Stimulated activated CD8-positive, alpha-beta memory T cell treated with anti-CD3 and anti-CD28 coated beads, Interleukin-15, amount 100 ng/mL, for 24 hours (primary cell): Measurements from ENCODE around the gene CHD1.

Experiments
- DNase-seq: peaks from one replicate; pipeline ENCODE4 v3.0.0-alpha.2; 2020; ENCODE audit warnings: low read depth

Gene CHD1

DNA sequence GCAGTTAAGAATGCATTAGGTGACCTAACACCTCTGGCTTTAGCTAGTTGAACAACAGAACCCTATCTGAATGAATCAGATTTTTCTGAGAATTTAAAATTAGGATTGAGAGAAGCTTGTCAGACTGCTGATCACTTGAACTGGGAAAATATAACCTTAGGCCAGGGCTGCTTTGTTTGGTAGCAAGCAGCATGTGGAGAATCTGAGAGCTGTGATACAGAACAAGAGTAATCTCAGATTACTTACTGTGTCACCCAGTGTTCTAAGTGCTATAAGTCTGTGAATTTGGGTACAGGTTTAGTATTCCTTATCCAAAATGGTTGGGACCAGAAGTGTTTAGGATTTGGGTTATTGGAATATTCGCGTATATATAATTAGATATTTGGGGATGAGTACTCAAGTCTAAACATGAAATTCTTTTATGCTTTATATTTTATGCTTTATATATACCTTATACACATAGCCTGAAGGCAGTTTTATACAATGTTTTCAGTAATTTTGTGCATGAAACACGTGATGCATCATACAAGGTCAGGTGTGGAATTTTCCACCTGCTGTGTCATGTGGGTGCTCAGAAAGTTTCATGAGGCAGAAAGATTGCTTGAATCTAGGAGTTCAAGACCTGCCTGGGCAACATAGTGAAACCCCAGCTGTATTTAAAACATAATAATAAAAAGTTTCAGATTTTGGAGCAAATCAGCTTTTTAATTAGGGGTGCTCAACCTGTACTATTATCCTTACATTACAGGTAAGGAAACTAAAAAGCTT, 8.3 kb upstream of the CHD1 start:
- DNase-seq, result no peak

DNA sequence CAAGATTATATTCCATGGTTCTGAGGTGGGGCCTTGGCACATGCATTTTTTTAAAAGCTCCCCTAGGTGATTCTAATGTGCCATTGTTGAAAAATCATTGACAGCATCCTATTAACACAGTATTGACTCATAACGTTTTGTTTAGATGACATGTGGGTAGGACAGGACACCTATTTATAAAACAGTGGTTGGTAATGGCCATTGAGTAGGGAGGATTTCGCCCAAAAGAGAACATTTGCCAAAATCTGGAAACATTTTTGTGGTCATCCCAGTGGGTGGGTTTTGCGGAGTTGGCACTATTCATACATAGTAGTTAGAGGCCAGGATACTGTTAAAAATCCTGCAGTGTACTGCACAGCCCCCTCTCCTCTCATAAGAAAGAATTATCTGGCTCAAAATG, 6.4 kb upstream of the CHD1 start:
- DNase-seq, result no peak

DNA sequence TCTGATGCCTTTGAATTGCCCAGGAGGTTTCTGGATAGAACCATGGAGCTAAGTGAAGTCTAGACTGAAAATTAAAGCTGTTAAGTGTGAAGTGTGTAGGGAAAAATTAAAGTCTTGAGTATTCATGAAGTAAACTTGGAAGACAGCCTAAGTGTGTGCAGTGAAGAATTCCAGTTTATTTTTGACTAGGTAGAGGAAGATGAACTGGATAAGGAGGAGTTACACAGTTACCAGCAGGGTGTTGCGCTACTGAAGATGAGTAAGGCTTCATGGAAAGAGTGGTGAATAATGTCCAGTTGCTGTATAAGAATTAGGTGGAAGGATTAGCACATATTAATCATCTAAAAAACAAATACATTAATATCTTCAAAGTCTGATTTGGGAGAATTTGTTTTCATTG, 5.7 kb upstream of the CHD1 start:
- no peak for DNase-seq

DNA sequence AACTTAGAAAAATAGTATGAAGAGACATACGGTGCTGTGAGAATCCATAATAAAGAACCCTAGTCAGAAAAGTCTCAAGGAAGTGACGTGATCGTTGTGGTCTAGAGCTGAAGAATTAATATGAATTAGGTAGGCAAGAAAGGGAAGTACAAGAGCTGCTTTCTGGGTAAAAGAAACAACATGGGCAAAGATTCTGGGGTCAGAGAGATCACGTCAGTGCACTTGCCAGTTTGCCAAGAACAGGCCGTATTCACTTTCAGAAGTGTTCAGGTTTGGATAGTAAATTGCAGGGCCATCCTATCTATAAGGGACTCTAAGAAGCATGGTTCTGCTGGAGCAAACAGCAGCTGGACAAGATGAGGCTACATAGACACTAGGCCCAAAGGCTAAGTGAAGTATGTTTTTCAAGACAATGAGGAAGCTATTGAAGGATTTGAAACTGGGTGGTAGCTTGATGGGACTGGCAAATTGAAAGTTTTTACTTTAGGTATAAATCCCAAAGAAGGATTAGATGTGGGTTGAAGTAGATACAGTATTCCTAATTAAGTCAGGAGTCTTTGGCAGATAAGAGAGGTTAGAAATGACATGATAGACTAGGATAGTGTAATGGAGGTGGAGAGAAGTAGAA, 4.8 kb upstream of the CHD1 start:
- DNase-seq, result no peak

DNA sequence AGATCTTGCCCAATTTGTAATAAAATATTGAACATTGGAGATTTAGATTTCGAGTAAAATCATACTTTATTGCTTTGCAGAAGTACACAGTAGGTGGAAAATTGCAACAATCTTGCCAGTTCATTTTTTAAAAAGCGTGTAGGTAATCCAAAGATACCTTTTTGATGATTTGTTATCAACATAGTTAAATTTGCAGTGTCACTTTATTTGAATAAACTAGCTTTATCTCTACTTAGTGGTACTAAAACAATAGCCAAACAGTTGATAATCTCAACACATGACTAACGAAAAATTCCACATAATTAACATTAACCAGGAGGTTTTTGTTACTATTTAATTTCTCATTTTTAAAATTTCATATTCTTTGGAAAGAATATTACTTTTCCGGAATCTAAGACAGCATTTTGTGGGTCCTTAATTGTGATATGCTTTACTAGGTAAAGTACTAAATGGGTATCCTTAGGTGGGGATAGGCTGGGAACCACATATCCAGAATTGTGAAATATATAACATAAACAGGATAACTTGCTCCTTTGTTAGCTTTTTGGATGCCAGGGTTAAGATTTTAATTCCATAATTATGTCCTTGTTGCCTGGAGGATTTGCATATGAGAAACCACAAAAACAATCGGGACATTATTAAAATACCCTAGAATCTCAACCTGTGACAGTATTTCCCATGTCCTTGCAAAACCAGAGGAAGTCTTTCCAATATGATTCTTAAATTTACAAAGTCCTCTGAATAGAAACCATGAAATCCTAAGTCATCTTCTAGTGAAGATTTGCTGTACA, 2.4 kb upstream of the CHD1 start:
- DNase-seq, result no peak

DNA sequence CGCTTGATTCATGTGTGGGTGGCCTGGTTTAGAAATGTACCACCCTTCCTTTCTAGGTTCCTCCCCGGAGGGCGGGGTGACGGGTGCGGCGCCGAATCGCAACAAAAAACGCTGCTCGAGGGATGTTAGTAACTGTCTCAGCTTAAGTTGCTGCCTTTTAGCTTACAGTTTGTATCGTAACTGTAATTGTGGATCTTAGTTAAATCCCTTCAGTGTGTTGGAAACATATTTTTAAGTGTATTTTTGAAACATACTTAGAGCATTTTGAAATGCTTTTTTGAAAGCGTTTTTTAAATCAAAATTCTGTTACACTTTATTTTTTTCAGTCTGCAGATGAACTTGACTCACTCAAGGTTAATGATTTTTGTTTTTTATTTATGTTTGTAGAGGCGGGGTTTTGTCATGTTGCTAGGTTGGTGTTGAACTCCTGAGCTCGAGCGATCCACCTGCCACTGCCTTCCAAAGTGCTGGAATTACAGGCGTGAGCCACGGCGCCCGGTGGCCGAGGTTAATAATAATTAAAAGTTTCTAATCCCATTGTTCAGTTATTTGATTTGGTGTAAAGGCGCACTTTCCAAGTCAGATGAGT, 997 bp upstream of the CHD1 start:
- DNase-seq, result no peak

DNA sequence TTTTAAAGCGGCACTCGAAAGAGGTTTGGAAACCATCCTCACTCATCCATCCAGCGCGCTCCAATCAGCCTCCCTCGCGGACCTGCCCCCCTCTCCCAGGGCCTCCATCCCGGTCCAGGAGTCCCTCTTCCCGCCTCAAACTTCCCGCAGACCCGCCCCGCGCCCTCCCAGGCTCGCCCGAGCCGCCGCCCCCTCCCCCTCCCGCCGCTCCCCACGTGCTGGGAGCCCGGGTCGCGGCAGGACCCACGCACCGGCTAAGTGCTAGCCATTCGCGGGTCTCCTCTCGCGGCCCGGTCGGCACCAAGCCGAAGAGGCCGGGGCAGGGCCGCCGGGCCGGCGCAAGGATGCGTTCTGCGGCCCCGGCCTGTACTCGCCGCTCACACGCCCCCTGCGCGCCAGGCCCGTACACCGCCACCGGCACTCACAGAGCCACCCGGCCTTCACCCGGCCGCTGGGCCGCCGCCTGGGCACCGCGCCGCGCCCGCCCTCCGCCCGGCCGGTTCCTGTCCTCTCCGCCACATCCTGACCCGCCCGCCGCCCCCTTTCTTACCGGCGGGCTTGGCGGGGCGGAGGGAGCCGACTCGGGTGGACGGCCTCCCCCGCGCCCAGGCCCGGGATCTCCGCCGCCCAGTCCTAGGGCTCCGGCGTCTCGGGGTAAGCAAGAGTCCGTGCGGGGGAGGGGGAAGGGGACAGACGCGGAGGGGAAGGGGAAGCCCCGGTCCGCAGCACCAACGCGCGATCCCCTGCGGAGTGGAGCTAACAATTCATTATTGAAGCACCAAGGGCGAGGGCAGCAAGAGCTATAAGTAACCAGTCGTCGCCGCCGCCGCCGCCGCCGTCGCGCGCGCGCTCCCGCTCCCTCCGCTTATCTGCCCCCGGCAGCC, 576 bp downstream of the CHD1 start:
- peak; percentile 26 for DNase-seq

DNA sequence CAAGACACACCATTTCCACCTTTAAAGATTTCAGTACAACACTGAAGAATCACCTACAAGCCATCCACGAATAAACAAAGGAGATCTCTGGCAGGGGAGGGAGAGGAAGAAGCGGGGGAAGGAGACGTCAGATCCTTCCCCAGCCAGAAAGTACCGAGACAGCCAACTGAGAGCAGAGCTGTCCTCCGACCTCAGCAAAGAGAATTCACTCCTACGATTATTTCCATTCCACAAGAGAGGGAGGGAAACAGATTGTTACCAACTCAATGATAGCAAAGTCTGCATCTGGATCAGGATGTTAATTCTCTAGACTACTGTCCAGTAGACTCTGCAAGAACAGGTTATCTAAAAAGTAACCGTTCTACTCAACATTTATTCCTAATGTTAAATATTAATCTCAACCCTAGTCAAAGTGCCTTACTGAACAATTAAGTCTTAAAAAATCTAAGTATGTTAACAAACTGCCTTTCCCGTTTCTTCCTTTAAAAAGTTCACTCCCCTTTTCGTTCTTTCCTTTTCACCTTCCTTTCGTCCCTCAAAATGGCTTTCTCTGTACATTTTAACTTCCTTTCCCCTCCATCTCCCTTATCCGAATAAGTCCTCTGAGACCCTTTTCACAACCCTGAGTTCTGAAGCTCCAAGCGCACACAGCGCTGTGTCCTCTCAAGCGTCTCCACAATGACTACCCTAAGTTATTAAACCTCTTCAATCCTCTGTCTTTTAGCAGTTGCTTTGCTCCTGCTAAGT, 1.4 kb downstream of the CHD1 start:
- no peak for DNase-seq

DNA sequence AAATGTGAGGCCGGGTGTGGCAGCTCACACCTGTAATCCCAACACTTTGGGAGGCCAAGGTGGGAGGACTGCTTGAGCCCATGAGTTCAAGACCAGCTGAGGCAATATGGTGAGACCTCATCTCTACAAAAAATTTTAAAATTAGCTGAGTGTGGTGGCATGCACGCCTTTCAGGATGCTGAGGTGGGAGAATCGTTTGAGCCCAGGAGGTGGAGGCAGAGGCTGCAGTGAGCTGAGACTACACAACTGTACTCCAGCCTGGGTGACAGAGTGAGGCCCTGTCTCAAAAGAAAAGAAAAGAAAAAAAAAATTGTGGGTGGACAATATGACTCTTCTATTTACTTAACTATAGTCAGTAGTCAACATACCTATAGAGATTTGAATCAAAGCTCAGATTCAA, 4.8 kb downstream of the CHD1 start:
- DNase-seq, result no peak

DNA sequence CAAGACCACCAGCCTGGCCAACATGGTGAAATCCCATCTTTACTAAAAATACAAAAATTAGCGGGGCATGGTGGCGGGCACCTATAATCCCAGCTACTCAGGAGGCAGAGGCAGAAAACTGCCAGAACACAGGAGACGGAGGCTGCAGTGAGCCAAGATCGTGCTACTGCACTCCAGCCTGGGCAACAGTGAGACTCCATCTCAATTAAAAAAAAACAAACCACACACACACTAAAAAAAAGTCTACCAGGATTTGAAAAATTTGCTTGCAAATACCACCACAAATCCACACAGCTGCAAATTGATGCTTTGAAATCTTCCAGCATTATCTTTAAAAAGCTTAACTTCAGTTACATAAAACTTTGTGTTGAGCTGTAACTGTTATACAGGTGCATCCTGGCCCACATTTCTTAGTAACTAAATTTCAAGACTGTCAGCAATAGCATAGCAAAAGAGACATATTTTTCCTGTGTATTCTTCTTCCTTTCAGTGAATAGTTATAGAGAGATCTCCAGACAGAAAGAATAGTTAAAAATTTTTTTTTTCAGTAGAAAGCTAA, 6.8 kb downstream of the CHD1 start:
- no peak for DNase-seq

DNA sequence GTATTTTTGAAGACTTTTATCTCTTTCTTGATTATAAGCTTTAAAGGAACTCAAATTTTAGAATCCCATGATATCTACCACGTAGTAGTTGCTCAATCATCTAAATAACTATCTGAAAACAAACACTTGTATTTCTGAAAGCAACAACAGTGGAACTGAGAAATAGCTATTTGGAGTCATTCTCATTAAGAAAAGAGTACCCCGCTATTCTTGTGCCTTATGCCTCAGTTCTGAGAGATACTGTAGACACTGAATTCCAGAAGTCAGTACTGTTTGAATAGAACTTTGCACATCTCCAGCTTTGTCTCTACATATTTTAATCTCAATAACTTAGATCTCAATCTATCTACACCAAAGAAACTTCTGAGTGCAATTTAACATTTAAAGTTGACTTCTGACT, 11.4 kb downstream of the CHD1 start:
- no peak for DNase-seq

DNA sequence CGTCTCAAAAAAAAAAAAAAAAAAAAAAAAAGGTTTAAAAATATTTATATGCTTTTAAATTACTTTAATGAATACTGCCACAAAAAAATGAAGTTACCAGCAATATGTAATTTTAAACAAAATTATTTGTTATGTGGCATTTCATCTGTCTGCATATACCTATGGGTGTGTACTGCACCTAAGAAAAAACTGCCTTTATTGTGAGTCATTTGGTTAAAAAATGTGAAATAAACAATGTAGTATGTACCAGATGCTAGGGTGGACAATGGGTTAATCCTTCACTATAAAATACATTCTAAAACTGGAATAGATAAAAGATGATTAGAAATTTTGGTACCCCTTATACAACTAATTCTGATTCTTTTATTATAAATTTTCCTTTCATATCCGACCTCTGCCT, 12.3 kb downstream of the CHD1 start:
- no peak for DNase-seq

DNA sequence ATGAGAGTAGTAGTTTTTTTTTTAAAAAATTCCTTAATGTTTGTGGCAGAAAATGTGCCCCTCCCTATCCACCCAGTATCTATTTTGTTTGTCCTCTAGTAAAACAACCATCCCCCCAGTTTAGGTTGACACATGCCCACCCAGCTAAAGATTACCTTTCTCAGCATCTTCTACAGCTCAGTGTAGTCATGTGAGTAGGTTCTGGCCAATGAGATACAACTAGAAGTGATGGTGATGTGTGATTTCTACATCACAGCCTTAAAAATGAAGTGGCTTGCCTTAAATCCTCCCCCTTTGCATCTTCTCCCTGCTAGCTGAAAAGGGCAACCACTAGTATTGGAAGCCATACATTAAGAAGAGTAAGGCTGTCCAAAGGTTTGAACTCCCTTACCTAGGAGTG, 14.9 kb downstream of the CHD1 start:
- no peak for DNase-seq

DNA sequence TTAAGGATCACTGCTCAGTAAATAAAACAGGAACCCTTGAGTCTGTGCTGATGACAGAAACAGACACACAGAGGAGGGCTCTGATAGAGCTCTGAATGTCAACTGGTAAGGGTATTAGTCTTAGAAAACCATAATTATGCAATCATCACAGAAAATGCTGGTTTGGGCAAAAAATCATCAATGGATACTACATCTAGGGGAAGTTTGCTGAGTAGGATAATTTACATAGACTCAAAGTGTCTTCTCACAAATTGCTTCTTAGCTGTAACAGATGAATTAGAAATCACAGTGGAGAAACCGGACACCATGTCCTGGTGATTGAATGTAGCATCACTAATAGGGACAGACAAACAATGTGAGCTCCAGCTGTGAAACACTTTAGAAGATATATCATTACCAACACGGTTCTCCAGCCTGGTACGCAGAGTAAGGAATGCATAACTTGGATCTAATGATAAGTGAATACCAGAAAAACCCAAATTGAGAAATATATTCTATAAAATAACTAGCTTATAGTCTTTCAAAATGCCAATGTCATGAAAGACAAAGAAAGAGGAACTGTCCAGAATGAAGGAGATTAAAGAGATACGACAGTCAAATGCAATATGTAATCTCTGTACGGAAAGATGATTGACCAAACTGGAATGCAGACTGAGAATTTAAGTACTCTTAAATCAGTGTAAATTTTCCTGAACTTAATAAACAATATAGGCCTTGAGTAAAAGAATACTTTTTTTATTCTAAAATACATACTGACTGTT, 17.3 kb downstream of the CHD1 start:
- DNase-seq, result no peak

DNA sequence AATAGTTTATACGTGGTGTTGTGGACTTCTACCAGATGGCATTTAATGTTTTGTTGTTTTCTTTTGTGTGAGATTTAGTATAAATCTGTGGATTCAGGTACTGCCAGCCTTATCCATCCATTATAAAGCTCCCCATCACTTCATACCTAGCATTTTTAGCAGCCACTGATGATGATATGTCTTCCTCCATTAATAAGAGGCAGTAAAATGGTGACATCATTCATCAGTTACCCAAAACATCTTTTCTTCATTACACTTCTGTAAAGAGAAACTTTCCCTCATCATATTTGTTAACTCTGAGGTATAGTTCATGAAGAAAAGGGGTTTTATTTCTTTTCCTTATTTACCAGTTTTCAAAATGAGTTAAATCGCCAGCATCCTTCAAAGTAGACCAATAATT, 19.4 kb downstream of the CHD1 start:
- no peak for DNase-seq

DNA sequence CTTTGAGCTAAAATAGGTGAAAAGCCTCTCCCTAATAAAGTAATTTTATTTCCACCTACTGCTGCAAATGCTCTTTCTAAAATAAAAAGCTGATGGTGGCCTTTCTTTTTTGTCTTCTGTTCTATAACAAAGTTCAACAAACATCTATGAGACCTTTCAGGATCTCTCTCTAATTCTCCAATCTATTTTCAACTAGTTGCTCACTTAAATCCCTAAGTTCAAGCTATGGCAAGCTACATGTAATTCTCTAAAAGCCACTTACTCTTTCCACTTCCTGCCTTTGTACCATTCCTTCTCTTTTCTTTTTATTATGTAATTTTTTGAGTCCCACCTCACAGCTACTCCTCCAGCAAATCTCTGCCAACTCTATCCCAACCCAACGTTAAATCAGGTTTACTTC, 20.9 kb downstream of the CHD1 start:
- DNase-seq, result no peak

DNA sequence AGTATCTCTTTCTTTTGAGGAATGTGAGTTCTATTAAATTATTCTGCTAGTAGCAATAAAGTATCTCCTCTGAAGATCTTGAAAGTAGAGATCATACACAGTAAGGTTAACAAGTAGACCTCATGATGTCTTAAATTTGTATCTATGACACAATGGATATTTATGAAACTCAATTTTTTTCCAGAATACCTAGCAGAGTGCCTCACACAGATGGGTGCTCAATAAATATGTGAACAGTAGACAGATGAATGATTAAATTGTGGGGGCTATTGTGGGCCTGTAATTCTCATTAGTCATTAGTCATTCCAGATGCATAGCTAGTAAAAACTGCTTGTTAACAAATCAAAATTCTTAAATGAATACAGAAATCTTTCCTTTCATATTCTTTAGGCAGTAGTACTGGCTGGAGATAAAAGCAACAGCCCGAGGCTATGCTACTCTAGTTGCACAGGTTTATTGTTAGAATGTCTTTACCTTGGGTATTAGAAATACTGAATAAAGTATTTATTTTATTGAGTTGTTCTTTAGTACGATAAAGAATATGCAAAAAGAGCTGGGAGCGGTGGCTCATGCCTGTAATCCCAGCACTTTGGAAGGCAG, 22.0 kb downstream of the CHD1 start:
- no peak for DNase-seq

DNA sequence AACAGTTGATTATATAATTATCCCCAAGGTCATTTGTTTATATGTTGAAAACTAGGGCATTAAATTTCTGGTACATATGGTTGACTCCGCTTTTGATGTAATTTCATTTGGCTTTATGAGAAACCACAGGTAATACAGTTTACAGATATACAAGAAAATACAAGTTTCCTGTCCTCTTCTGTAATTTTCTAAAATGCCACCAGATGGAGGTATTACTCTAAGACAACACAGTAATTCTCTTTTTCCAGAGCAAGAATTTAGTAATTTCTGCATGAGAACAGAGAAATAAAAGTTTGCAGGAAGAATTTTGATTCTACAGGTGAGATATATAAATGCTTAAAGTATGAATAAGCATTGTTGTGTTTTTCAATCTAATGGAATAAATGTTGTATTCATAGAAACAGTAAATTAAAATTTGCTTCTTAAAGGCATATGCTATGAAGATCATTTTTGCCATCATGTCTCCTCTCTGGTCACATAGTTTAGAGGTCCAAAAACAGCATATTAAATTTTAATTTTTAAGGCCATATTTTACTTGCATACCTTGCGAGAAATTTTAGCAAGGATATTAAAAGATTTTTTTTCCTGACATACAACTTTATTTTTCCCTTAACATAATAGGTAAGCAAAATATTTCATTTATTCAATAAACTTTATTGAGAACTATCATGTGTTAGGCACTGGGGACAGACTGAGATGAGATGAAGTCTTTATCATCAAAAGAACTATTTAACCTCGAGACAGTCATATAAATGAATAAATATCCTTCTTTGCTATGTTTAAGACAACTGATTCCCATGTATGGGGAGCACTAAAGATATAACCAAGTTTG, 22.7 kb downstream of the CHD1 start:
- no peak for DNase-seq

DNA sequence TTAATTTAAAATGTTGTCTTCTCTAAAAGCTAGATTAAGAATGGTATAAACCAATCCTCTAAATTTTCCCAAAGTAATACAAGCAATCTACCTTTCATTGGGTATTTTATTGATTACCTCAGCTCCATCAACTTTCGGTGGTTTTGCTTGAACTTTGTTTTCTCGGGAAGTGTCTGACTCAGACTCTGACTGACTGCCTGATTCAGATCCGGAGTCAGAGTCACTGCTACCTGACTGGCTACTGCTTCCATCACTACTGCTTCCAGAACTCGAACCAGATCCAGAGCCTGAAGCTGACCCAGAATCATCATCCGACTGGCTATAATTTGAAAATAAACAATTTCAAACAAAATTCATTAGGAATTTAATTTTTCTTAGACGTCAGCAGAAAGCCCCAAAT, 24.0 kb downstream of the CHD1 start:
- no peak for DNase-seq
